Mesenchymal stem cell (in vitro differentiated cells and primary cell): ENCODE measurements around the gene ACAT1.

Source experiments
- DNase-seq: peaks from one replicate; pipeline ENCODE4 v3.0.0-alpha.2; 2013
- H2AFZ ChIP-seq: one replicate; pipeline ENCODE4 v1.6.1; 2013; ENCODE audit warnings: low read depth, mild to moderate bottlenecking, control low read depth, inconsistent platforms, low read length, moderate library complexity
- H2AK5ac ChIP-seq: 2 replicates; pipeline ENCODE4 v1.6.1; 2013; ENCODE audit warnings: low read length, moderate library complexity, mild to moderate bottlenecking, inconsistent platforms; ENCODE audit not compliant: severe bottlenecking
- H2BK120ac ChIP-seq: one replicate; pipeline ENCODE4 v1.6.1; 2013; ENCODE audit warnings: low read depth, mild to moderate bottlenecking, inconsistent platforms, low read length, moderate library complexity
- H2BK12ac ChIP-seq, 2 experiments: one replicate each; pipeline ENCODE4 v1.6.1; 2013; ENCODE audit warnings: inconsistent platforms in 2 of 2, low read length in 2 of 2, mild to moderate bottlenecking in 2 of 2, moderate library complexity in 2 of 2, control low read depth in 1 of 2
- H2BK15ac ChIP-seq: one replicate; pipeline ENCODE4 v1.6.1; 2013; ENCODE audit warnings: mild to moderate bottlenecking, low read depth, inconsistent platforms; ENCODE audit not compliant: poor library complexity, severe bottlenecking
- H2BK5ac ChIP-seq: 2 replicates; pipeline ENCODE4 v1.6.1; 2013; ENCODE audit warnings: low read depth, mild to moderate bottlenecking, low read length, control low read depth, inconsistent platforms; ENCODE audit not compliant: poor library complexity, severe bottlenecking
- H3K14ac ChIP-seq, 2 experiments: one replicate each; pipeline ENCODE4 v1.6.1; 2013; ENCODE audit warnings: inconsistent platforms in 2 of 2, low read length in 2 of 2, control low read depth in 1 of 2, mild to moderate bottlenecking in 1 of 2, moderate library complexity in 1 of 2
- H3K18ac ChIP-seq, 2 experiments: one replicate each; pipeline ENCODE4 v1.6.1; 2013; ENCODE audit warnings: inconsistent platforms in 2 of 2, low read length in 2 of 2, control low read depth in 1 of 2, low read depth in 1 of 2, mild to moderate bottlenecking in 1 of 2
- H3K23ac ChIP-seq, 2 experiments: one replicate each; pipeline ENCODE4 v1.6.1; 2013; ENCODE audit warnings: inconsistent platforms in 2 of 2, low read length in 2 of 2, mild to moderate bottlenecking in 2 of 2, moderate library complexity in 2 of 2, control low read depth in 1 of 2
- H3K27ac ChIP-seq: 2 replicates; pipeline ENCODE4 v1.5.1; 2013; ENCODE audit warnings: mild to moderate bottlenecking, moderate library complexity, low read length, control low read depth, inconsistent platforms; ENCODE audit not compliant: poor library complexity, severe bottlenecking
- H3K27me3 ChIP-seq, 2 experiments: 2 replicates each; pipeline versions ENCODE4 v1.6.1 to v1.7.0; 2013; ENCODE audit warnings: low read length in 2 of 2, mild to moderate bottlenecking in 2 of 2, moderate library complexity in 2 of 2, control low read depth in 1 of 2, inconsistent platforms in 1 of 2; ENCODE audit not compliant: control insufficient read depth in 1 of 2, insufficient read depth in 1 of 2
- H3K36me3 ChIP-seq, 2 experiments: 2 replicates each; pipeline versions ENCODE4 v1.6.1 to v1.7.0; 2013; ENCODE audit warnings: low read length in 2 of 2, control low read depth in 1 of 2, inconsistent platforms in 1 of 2, low read depth in 1 of 2, mild to moderate bottlenecking in 1 of 2; ENCODE audit not compliant: insufficient read depth in 2 of 2, control insufficient read depth in 1 of 2
- H3K4ac ChIP-seq, 2 experiments: one replicate each; pipeline ENCODE4 v1.6.1; 2013; ENCODE audit warnings: inconsistent platforms in 2 of 2, low read length in 2 of 2, mild to moderate bottlenecking in 2 of 2, moderate library complexity in 2 of 2, control low read depth in 1 of 2, low read depth in 1 of 2
- H3K4me1 ChIP-seq: 2 replicates; pipeline ENCODE4 v1.6.1; 2013; ENCODE audit warnings: low read depth, low read length, control low read depth; ENCODE audit not compliant: control insufficient read depth, insufficient read depth
- H3K4me2 ChIP-seq: 2 replicates; pipeline ENCODE4 v1.6.1; 2013; ENCODE audit warnings: low read length, mild to moderate bottlenecking, inconsistent platforms; ENCODE audit not compliant: poor library complexity, severe bottlenecking
- H3K4me3 ChIP-seq, 2 experiments: 2 replicates each; pipeline versions ENCODE4 v1.5.1 to v1.7.0; 2013; ENCODE audit warnings: low read length in 2 of 2, mild to moderate bottlenecking in 2 of 2, control low read depth in 1 of 2, low read depth in 1 of 2; ENCODE audit not compliant: insufficient read depth in 1 of 2
- H3K79me1 ChIP-seq: replicated peaks from 2 replicates; pipeline ENCODE4 v1.6.1; 2013; ENCODE audit warnings: mild to moderate bottlenecking, control low read depth, low read length, inconsistent platforms; ENCODE audit not compliant: poor library complexity, severe bottlenecking
- H3K9ac ChIP-seq: 2 replicates; pipeline ENCODE4 v1.7.0; 2013; ENCODE audit warnings: mild to moderate bottlenecking, low read length, moderate library complexity
- H3K9me3 ChIP-seq: 2 replicates; pipeline ENCODE4 v1.7.0; 2013; ENCODE audit warnings: mild to moderate bottlenecking, low read length; ENCODE audit not compliant: control insufficient read depth
- H4K8ac ChIP-seq: one replicate; pipeline ENCODE4 v1.6.1; 2013; ENCODE audit warnings: inconsistent platforms, mild to moderate bottlenecking, low read length, moderate library complexity
- H4K91ac ChIP-seq: one replicate; pipeline ENCODE4 v1.6.1; 2013; ENCODE audit warnings: mild to moderate bottlenecking, low read length, inconsistent platforms
- WGBS: methylation state at CpG from one replicate; pipeline ENCODE4 v1.1.7; 2013; ENCODE audit warnings: mixed read lengths; 5-methylcytosine and 5-hydroxymethylcytosine counted together

The ACAT1 gene

GRCh38 chr11:108122166-108122628 lies 830 bp downstream of the ACAT1 start:
- H3K4me1 ChIP-seq: peaks cover 3% of the 10 kb centered on the region
- no peak overlapping the region for H3K27ac ChIP-seq
- no peak overlapping the region for H2BK15ac ChIP-seq
- H4K8ac ChIP-seq: no peak overlapping the region
- no peaks in the 10 kb centered on the region for H3K36me3 ChIP-seq
- H3K18ac ChIP-seq: peak overlapping the region in 1 of 2 experiments; percentile 34
- no peak overlapping the region for H2BK5ac ChIP-seq
- H3K79me1 ChIP-seq: peaks cover 15% of the 10 kb centered on the region
- no peak overlapping the region for H3K14ac ChIP-seq
- H3K4ac ChIP-seq: no peak overlapping the region
- no peak overlapping the region for H2AFZ ChIP-seq
- H3K4me3 ChIP-seq: peak overlapping the region in 1 of 2 experiments; percentile 75
- no peaks in the 10 kb centered on the region for H3K9me3 ChIP-seq
- DNase-seq: peak; percentile 56
- H3K27me3 ChIP-seq: no peaks in the 10 kb centered on the region
- no peak overlapping the region for H2AK5ac ChIP-seq
- 40% methylated on average over 9 of the region's 9 CpGs for WGBS
- H3K23ac ChIP-seq: no peak overlapping the region
- H2BK120ac ChIP-seq: no peak overlapping the region
- H4K91ac ChIP-seq: no peak overlapping the region
- no peak overlapping the region for H2BK12ac ChIP-seq
- H3K4me2 ChIP-seq: peak overlapping the region; percentile 80
- peak overlapping the region; percentile 92 for H3K9ac ChIP-seq

GRCh38 chr11:108125096-108125495 lies 3.7 kb downstream of the ACAT1 start:
- Histone ChIP-seq H3K9ac (no peak overlapping the region), H3K9me3 (no peaks in the 10 kb centered on the region), H4K8ac (no peak overlapping the region), H2AK5ac (no peak overlapping the region), H2BK5ac (no peak overlapping the region), H2BK12ac (no peak overlapping the region), H3K4me3 (no peak overlapping the region), H3K79me1 (peaks cover 18% of the 10 kb centered on the region), H2AFZ (no peak overlapping the region), H3K23ac (no peak overlapping the region), H3K14ac (no peak overlapping the region), H3K4me1 (peaks cover 3% of the 10 kb centered on the region), H4K91ac (no peak overlapping the region), H3K4me2 (no peak overlapping the region), H3K4ac (no peak overlapping the region), H2BK120ac (no peak overlapping the region), H2BK15ac (no peak overlapping the region), H3K27ac (no peak overlapping the region), H3K36me3 (peaks cover 2 to 7% of the 10 kb centered on the region in 2 experiments), H3K18ac (no peak overlapping the region), H3K27me3 (no peaks in the 10 kb centered on the region)
- WGBS: 94% methylated on average over 5 of the region's 5 CpGs
- DNase-seq: no peak

- no peak overlapping the region for H3K4me3 ChIP-seq
- H3K27me3 ChIP-seq: no peaks in the 10 kb centered on the region
- peaks cover 2% of the 10 kb centered on the region for H3K4me1 ChIP-seq
- no peak overlapping the region for H2BK12ac ChIP-seq
- no peak overlapping the region for H3K14ac ChIP-seq
- H3K27ac ChIP-seq: no peak overlapping the region
- no peak overlapping the region for H3K23ac ChIP-seq
- H3K9me3 ChIP-seq: no peaks in the 10 kb centered on the region
- no peak overlapping the region for H2BK15ac ChIP-seq
- no peak overlapping the region for H3K4ac ChIP-seq
- no peak overlapping the region for H2AFZ ChIP-seq
- H3K9ac ChIP-seq: no peak overlapping the region
- H2BK120ac ChIP-seq: no peak overlapping the region
- no peak for DNase-seq
- no peak overlapping the region for H2BK5ac ChIP-seq
- peaks cover 8 to 21% of the 10 kb centered on the region in 2 experiments for H3K36me3 ChIP-seq
- H2AK5ac ChIP-seq: no peak overlapping the region
- H3K4me2 ChIP-seq: no peak overlapping the region
- H4K91ac ChIP-seq: no peak overlapping the region
- 90% methylated on average over 2 of the region's 2 CpGs for WGBS
- no peak overlapping the region for H4K8ac ChIP-seq
- H3K18ac ChIP-seq: no peak overlapping the region
- H3K79me1 ChIP-seq: peaks cover 18% of the 10 kb centered on the region
Observed at GRCh38 chr11:108128772-108129171, 7.4 kb downstream of the ACAT1 start.

GRCh38 chr11:108131993-108132392 lies 10.6 kb downstream of the ACAT1 start:
- Histone ChIP-seq H2AK5ac (no peak overlapping the region), H3K18ac (no peak overlapping the region), H3K14ac (no peak overlapping the region), H4K91ac (no peak overlapping the region), H2BK120ac (no peak overlapping the region), H2BK15ac (no peak overlapping the region), H3K4me3 (no peak overlapping the region), H3K27ac (no peak overlapping the region), H2BK12ac (no peak overlapping the region), H3K36me3 (peaks cover 10 to 47% of the 10 kb centered on the region in 2 experiments), H3K4me2 (no peak overlapping the region), H3K9me3 (no peaks in the 10 kb centered on the region), H2BK5ac (no peak overlapping the region), H3K4ac (no peak overlapping the region), H3K4me1 (peaks cover 2% of the 10 kb centered on the region), H3K79me1 (peaks cover 12% of the 10 kb centered on the region), H4K8ac (no peak overlapping the region), H3K27me3 (no peaks in the 10 kb centered on the region), H2AFZ (no peak overlapping the region), H3K9ac (no peak overlapping the region), H3K23ac (no peak overlapping the region)
- DNase-seq: no peak
- 100% methylated on average over 1 of the region's 1 CpG for WGBS
